NCI-H748 (cell line): ENCODE measurements around the gene SPESP1.

Experiments
- DNase-seq: peaks from one replicate; lab custom pipeline; 2025; ENCODE audit not compliant: unreplicated experiment; lab: John Stamatoyannopoulos, UW

The SPESP1 gene

GRCh38 chr15:68930268-68931022 is at the start of gene SPESP1:
Gene SPESP1 (plus strand): TSS chr15:68930525. CDS start chr15:68930654, 129 bp downstream.
- DNase-seq: no peak

- DNase-seq: no peak
Observed at GRCh38 chr15:68885070-68885469, 45.3 kb upstream of the SPESP1 start.

- no peak for DNase-seq
Observed at GRCh38 chr15:68887120-68887519, 43.2 kb upstream of the SPESP1 start.

GRCh38 chr15:68887819-68888218 is 42.5 kb upstream of the SPESP1 start:
- DNase-seq: no peak

GRCh38 chr15:68888419-68888818 is 41.9 kb upstream of the SPESP1 start:
- no peak for DNase-seq

DNA sequence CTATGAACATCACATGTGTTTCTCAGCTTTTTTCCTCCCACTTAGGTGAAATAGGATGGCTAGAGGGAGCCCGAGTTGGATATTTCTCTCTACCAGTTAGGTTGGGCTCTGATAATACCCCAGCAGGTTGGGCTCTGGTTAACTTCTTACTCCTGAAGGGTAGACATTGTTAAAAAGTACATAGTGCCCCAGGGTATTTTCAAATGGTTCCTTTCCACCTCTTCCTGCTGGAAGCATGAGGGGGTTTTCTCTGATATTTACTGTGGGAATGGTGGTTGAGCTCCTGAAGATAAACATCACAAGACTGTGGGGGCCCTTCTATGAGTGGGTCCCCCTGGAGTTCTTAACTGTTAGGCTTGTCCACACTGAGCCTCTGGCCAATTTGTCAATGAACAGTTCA is 36.1 kb upstream of the SPESP1 start:
- DNase-seq: no peak

DNA sequence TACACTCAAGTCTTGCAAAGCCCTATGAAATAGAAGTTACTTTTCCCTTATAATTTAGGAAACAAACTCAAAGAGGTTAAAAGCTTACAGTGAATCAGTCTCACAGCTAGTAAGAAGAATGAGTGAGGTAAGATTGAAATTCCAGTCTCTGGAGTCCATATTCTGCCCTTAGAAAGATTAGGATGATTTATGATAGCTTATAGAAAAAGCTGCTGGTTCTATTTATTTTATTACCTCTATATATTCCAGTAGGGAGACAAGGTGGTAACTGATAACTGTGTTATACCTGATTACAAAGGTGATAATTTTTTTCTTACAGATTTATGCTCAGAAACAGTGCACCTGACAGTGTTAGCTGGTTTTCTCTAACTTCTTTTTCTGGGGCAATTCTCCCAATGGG is 34.1 kb upstream of the SPESP1 start:
- no peak for DNase-seq

GRCh38 chr15:68897016-68897415 is 33.3 kb upstream of the SPESP1 start:
- no peak for DNase-seq

DNA sequence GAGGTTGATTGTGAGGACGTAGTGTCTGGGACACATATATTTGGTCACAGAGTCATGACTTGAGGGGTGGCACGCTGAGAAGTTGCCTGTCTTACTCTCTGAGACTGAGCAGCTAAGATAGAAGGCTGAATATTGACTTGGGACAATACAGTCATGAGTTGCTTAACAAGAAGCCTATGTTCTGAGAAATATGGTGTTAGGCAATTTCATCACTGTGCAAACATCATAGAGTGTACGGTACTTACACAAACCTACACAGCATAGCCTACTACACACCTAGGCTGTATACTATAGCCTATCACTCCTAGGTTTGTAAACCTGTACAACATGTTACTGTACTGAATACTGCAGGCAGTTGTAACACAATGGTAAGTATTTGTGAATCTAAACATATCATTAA is 30.3 kb upstream of the SPESP1 start:
- DNase-seq: no peak

- no peak for DNase-seq
Observed at GRCh38 chr15:68907396-68907923, 22.9 kb upstream of the SPESP1 start.

- DNase-seq: no peak
Observed at GRCh38 chr15:68909601-68910100, 20.7 kb upstream of the SPESP1 start.

DNA sequence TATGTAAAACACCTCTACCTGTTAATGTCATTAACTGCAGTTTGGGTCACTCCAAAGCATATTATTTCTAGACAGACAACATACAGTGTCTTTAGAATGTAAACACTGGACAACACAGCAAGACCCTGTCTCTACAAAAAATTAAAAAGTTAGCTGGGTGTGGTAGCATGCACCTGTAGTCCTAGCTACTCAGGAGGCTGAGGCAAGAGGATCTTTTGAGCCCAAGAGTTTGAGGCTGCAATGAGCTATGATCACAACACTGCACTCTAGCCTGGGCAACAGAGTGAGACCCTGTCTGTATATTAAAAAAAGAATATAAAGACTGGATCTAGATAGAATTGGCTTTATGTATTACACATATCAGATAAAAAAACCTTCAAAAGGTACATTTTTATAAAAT is 20.0 kb upstream of the SPESP1 start:
- DNase-seq: no peak

GRCh38 chr15:68910816-68911215 is 19.5 kb upstream of the SPESP1 start:
- DNase-seq: no peak

- DNase-seq: no peak
Observed at GRCh38 chr15:68921926-68922325, 8.4 kb upstream of the SPESP1 start.

DNA sequence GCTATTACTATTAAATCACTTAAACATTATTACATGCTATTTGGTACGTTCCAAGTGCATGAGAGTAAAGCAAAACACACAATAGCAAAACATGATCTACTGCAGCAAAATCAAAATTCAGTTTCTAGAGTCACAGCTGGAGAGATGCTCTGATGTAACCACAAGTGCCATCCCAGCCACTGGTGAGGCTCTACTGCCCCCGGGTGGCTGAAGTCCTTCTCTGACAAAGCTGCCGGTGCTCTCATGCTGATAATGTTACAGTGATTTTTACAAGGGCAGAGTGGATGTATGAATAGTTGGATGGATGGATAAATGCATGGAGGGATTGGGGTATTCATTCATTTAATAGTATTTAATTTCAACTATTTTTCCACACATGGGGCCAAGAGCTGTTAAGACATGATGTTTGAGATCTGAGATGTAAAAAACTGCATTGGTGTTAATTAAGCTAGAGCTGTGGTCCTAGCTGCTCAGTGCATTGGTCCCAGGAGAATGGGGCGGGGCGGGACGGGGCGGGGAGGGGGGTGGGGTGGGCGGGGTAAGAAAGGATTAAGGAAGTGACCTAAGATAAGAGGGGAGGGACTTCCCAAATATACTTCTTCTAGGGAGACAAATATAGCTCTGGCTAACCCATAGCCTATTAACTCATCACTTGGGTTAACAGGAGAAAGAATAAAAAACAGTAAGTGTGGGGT is 5.3 kb upstream of the SPESP1 start:
- DNase-seq: peak; percentile 67

GRCh38 chr15:68933001-68933400 is 2.7 kb downstream of the SPESP1 start:
- DNase-seq: no peak

GRCh38 chr15:68934341-68934740 is 4.0 kb downstream of the SPESP1 start:
- DNase-seq: no peak

DNA sequence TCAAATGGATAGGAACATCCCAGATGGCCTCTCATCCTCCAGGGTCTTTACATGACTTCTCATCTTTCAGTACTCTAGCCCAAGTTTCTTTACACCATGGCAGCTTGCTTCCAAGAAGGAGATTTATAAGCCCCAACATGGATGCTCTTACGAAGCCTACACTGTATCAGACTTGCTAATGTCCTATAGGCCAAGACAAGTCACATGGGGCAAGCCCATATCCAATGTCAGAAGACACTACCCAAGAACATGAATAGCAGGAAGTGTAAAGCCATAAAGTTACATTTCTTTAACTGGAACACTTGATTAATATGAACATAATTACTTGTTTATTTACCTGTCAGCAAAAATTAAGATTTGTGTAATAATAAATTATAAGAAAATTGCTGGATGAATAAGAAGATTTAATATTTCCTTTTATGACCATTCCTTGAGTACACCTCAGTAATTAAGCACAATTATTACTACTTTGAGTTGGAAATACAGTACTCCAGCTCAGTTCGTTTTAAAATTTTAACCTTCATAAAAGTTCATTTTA is 5.1 kb downstream of the SPESP1 start:
- DNase-seq: no peak

DNA sequence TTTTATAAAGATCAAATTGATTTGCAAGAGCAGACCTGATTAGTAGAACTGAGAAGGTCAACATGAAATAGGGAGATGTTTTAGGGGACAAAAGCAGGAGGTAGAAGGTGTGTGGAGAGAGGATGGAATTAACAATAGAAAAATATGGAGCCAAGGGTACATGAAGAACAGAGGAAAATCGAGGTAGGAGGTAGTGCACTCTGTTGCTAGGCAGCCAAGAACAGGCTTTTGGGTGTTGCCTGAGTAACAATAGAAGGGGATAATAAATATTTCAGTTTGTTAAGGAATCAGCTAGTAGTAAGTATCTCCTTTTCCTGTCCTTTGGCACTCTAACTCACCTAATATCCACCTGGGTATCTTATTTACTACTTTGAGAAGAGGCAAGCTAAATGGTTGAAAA is 9.2 kb downstream of the SPESP1 start:
- DNase-seq: peak; percentile 6

DNA sequence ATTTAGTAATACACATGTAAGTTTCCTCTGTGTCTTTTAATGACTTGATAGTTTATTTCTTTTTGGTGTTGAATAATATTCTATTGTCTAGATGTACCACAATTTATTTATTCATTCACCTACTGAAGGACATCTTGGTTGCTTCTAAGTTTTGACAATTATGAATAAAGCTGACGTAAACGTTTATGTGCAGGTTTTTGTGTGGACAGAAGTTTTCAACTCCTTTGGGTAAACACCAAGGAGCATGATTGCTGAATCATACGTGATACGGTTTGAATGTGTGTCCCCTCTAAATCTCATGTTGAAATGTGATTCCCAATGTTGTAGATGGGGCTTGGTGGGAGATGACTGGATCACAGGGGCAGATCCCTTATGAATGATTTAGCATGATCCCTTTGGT is 21.5 kb downstream of the SPESP1 start:
- DNase-seq: no peak

DNA sequence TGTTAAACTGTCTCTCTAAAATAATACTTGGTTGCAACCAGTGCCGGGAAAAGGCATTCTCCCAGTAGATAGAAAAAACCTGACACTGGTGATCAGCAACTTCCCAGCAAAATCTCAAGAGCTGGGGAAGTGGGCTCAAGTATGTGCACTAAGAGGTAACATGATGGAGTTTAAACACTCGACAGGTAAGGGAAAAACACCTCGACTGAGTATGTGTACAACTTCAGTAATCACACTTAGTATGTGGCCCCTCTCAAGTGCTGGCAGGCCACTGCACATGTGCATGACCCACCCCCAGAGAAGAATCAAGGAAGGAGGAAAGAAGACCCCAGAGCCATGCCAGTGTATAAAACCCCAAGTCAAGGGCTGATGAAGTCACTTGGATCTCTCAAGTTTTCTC is 27.4 kb downstream of the SPESP1 start:
- DNase-seq: no peak

DNA sequence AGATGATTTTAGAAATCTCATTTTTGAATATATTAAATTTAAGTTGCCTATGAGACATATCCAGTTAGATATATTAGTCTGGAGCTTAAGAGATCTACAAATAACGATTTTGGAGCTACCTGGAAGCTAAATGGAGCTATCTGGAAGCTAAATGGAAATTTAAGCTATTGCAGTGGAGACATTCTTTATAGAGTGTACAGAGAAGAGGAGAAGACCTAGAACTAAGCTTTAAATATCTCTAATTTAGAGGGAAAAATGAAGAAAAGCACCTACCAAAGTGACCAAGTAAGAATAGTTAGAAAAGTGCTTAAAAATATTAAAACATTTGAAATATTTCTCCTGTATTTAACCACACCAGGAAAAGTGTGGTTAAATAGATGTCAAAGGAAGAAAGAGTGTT is 28.3 kb downstream of the SPESP1 start:
- no peak for DNase-seq
